ENCODE results near the gene AKIRIN2. TPM values are rescaled to one million over a fixed set of nuclear protein-coding genes. Genes with fewer than 3 reads are reported as not detected.

Gene AKIRIN2
- total RNA-seq, 1 donor from 2014 or later, result 22.6 TPM

DNA sequence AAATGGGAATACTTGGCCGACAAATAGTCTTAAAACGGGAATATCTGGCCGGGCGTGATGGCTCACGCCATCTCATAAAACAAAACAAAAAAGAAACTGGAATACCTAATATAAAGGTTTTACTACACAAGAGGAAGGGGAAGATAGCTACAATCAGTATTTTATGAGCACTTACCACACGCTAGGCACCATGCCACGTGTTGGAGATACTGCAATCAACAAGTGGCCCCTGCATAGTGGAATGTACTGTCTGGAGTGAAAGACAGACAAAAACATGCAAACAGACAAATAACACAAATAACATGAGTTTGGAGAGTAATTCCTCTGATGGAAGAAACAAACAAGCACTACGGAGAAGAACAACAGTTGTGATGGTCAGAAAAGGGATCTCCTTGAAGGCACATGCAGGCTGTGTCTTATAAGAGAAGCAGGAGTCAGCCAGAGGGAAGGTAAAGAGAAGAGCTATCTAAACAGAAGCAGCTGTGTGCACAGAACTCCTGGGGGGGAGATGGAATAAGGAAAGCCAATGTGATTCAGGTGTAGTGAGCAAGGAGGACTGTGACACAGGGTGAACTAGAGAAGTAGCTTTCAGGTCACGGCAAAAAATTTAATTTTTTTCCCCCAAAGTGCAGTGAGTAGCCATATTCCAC lies 39.1 kb upstream of the AKIRIN2 start:
- no peak overlapping the region for H3K4me3 ChIP-seq (ENCODE audit: low read depth, low read length)
- DNase-seq (ENCODE audit: low read depth) (no peak), FAIRE-seq (no peak)
- no peak for TF ChIP-seq CTCF (IDR thresholded peaks at IDR 0.05; ENCODE audit: insufficient read depth, low read length, severe bottlenecking)
- no peaks in the 10 kb centered on the region for H3K27me3 ChIP-seq (ENCODE audit: control insufficient read depth, insufficient read depth, low read length)
- no peaks in the 10 kb centered on the region for H3K36me3 ChIP-seq (ENCODE audit: control insufficient read depth, insufficient read depth, low read length)

GRCh38 chr6:87738744-87739143 lies 36.7 kb upstream of the AKIRIN2 start:
- TF ChIP-seq CTCF (IDR thresholded peaks at IDR 0.05; ENCODE audit: insufficient read depth, low read length, severe bottlenecking), result no peak
- no peak overlapping the region for H3K4me3 ChIP-seq (ENCODE audit: low read depth, low read length)
- FAIRE-seq, result no peak
- no peaks in the 10 kb centered on the region for H3K36me3 ChIP-seq (ENCODE audit: control insufficient read depth, insufficient read depth, low read length)
- DNase-seq (ENCODE audit: low read depth), result no peak
- no peaks in the 10 kb centered on the region for H3K27me3 ChIP-seq (ENCODE audit: control insufficient read depth, insufficient read depth, low read length)

- TF ChIP-seq CTCF (IDR thresholded peaks at IDR 0.05; ENCODE audit: insufficient read depth, low read length, severe bottlenecking), result no peak
- H3K4me3 ChIP-seq (ENCODE audit: low read depth, low read length), result no peak overlapping the region
- H3K36me3 ChIP-seq (ENCODE audit: control insufficient read depth, insufficient read depth, low read length), result no peaks in the 10 kb centered on the region
- no peaks in the 10 kb centered on the region for H3K27me3 ChIP-seq (ENCODE audit: control insufficient read depth, insufficient read depth, low read length)
- DNase-seq (ENCODE audit: low read depth), result peak; percentile 52
- no peak for FAIRE-seq
These were observed 36.0 kb upstream of the AKIRIN2 start for GRCh38 chr6:87738000-87738399.

GRCh38 chr6:87736809-87737540 lies 34.9 kb upstream of the AKIRIN2 start:
- DNase-seq (ENCODE audit: low read depth), result peak; percentile 65
- Histone ChIP-seq H3K4me3 (ENCODE audit: low read depth, low read length) (no peak overlapping the region), H3K27me3 (ENCODE audit: control insufficient read depth, insufficient read depth, low read length) (no peaks in the 10 kb centered on the region), H3K36me3 (ENCODE audit: control insufficient read depth, insufficient read depth, low read length) (no peaks in the 10 kb centered on the region)
- TF ChIP-seq CTCF (IDR thresholded peaks at IDR 0.05; ENCODE audit: insufficient read depth, low read length, severe bottlenecking), result no peak
- no peak for FAIRE-seq

DNA sequence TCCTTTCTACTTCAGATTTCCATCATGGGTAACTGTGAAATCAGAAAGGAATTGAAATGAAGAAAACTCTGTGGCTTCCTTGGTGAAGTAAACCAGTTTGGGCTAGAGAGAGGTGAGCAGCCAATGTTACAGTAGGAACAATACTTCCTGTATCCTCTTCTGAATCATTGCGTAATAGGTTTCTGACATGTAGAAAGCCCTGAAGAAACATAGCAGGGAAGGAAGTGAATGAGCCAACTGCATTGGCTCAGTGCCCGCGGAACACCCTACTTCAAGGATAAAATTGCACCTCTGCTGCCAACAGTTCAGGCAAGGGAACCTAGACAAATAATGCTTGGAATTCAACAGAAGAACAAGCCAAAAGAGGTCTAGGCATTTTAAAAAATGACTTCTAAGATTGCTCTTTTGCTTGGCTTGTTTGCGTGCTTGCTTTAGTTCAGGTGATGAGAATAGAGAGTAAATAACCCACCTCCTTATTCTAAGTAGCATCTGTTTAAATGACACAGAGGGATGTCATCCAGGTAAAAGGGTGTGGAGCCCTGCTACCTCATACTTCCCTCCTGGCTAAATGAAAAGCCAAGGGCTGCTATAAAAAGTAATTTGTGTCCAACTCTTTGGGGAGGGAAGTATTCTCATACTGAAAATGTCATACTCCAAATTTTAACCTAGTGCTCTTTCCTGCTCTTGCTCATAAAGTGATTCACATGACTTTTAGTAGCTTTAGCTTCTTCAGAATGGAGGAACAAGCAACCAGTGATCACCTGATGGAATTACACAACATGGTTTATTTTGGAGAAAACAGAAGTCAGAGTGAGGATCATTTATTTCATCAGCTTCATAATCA lies 30.0 kb upstream of the AKIRIN2 start:
- FAIRE-seq, result no peak
- TF ChIP-seq CTCF (IDR thresholded peaks at IDR 0.05; ENCODE audit: insufficient read depth, low read length, severe bottlenecking), result no peak
- DNase-seq (ENCODE audit: low read depth), result peak; percentile 98
- Histone ChIP-seq H3K36me3 (ENCODE audit: control insufficient read depth, insufficient read depth, low read length) (no peaks in the 10 kb centered on the region), H3K27me3 (ENCODE audit: control insufficient read depth, insufficient read depth, low read length) (no peaks in the 10 kb centered on the region), H3K4me3 (ENCODE audit: low read depth, low read length) (no peak overlapping the region)

All from bronchial epithelial cell (primary cell).